NCI-H128 (cell line): ENCODE measurements around the gene PCSK9.

Experiments
- DNase-seq: peaks from one replicate; lab custom pipeline; 2025; ENCODE audit not compliant: unreplicated experiment; lab: John Stamatoyannopoulos, UW

Gene PCSK9

GRCh38 chr1:55039342-55040082 lies at the start of gene PCSK9:
TSS of gene PCSK9 (plus strand) at chr1:55039548. CDS start at chr1:55039838, 290 bp downstream.
- DNase-seq, result no peak

- no peak for DNase-seq
These were observed 49.2 kb upstream of the PCSK9 start for GRCh38 chr1:54989968-54990810.

GRCh38 chr1:54990916-54991315 lies 48.4 kb upstream of the PCSK9 start:
- no peak for DNase-seq

- no peak for DNase-seq
These were observed 47.4 kb upstream of the PCSK9 start for GRCh38 chr1:54991939-54992338.

- DNase-seq, result no peak
These were observed 46.2 kb upstream of the PCSK9 start for GRCh38 chr1:54993140-54993539.

- no peak for DNase-seq
These were observed 44.9 kb upstream of the PCSK9 start for GRCh38 chr1:54994355-54994990.

GRCh38 chr1:54995013-54995760 lies 44.2 kb upstream of the PCSK9 start:
- DNase-seq, result no peak

- DNase-seq, result no peak
These were observed 43.5 kb upstream of the PCSK9 start for GRCh38 chr1:54995835-54996234.

GRCh38 chr1:54996359-54996868 lies 42.9 kb upstream of the PCSK9 start:
- DNase-seq, result peak; percentile 31

- DNase-seq, result no peak
These were observed 42.3 kb upstream of the PCSK9 start for GRCh38 chr1:54996869-54997710.

GRCh38 chr1:54997711-54997986 lies 41.7 kb upstream of the PCSK9 start:
- no peak for DNase-seq

GRCh38 chr1:54998100-54998499 lies 41.2 kb upstream of the PCSK9 start:
- no peak for DNase-seq

GRCh38 chr1:54998677-54999076 lies 40.7 kb upstream of the PCSK9 start, which contains the start of gene BSND:
TSS of gene BSND (plus strand) at chr1:54998933. CDS start at chr1:54999187, 254 bp downstream.
- DNase-seq, result no peak

- DNase-seq, result no peak
These were observed 39.0 kb upstream of the PCSK9 start for GRCh38 chr1:55000110-55001085.

- no peak for DNase-seq
These were observed 38.0 kb upstream of the PCSK9 start for GRCh38 chr1:55001311-55001710.

GRCh38 chr1:55002686-55003085 lies 36.7 kb upstream of the PCSK9 start:
- no peak for DNase-seq

- DNase-seq, result no peak
These were observed 33.8 kb upstream of the PCSK9 start for GRCh38 chr1:55005351-55006140.

GRCh38 chr1:55006931-55007330 lies 32.4 kb upstream of the PCSK9 start:
- no peak for DNase-seq
